ENCODE results near the gene CARD6.

DNA sequence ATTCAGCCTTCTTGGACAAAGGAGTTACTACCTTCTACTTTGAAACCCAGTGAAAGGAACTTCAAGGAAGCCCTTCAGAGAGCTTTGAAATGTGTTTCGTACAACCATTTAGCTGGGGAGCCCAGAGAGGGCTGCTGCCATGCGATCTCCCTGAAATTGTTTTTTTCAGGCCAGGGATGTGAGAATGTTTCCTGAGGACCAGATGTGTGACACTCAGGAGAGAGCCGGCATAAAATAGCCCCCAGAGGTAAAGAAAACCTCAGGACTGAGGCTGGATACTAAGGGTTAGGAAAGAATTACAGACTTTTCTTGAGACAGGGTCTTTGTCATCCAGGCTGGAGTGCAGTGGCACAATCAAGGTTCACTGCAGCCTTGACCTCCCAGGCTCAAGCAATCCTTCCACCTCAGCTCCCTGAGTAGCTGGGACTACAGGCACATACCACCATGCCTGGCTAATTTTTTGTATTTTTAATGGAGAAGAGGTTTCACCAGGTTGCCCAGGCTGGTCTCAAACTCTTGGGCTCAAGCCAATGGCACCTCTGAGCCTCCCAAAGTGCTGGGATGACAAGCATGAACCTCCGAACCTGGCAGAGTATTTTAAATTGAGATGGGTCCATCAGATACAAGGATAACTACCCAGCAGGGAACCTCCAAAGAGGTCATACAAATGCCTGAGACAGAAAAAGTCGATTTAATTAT is 14.5 kb upstream of the CARD6 start:
- TF ChIP-seq, protein P1, sequence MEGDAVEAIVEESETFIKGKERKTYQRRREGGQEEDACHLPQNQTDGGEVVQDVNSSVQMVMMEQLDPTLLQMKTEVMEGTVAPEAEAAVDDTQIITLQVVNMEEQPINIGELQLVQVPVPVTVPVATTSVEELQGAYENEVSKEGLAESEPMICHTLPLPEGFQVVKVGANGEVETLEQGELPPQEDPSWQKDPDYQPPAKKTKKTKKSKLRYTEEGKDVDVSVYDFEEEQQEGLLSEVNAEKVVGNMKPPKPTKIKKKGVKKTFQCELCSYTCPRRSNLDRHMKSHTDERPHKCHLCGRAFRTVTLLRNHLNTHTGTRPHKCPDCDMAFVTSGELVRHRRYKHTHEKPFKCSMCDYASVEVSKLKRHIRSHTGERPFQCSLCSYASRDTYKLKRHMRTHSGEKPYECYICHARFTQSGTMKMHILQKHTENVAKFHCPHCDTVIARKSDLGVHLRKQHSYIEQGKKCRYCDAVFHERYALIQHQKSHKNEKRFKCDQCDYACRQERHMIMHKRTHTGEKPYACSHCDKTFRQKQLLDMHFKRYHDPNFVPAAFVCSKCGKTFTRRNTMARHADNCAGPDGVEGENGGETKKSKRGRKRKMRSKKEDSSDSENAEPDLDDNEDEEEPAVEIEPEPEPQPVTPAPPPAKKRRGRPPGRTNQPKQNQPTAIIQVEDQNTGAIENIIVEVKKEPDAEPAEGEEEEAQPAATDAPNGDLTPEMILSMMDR (IDR thresholded peaks at IDR 0.05) = no peak
- TF ChIP-seq POLR2A (IDR thresholded peaks at IDR 0.05) = no peak

Data from uterus (tissue), 2 donors.